ENCODE results near the gene KCNJ2.

GRCh38 chr17:70121126-70121525, 48.2 kb upstream of the KCNJ2 start:
- TF ChIP-seq POLR2A (IDR thresholded peaks at IDR 0.05): no peak
- no peak for TF ChIP-seq CTCF (IDR thresholded peaks at IDR 0.05)

All from tibial nerve (tissue), 3 donors.